Colonic mucosa (tissue), 4 donors: ENCODE data around the gene HIPK1. TPM values are rescaled to one million over a fixed set of nuclear protein-coding genes. Genes with fewer than 3 reads are reported as not detected.

Experiments used
- DNase-seq: peaks from one replicate; pipeline ENCODE4 v3.0.0-alpha.2; 2020
- H3K27ac ChIP-seq: fragments of 200-600 bp; one replicate; pipeline ENCODE4 v1.8.0; 2021
- H3K27me3 ChIP-seq: fragments of 200-600 bp; one replicate; pipeline ENCODE4 v1.8.0; 2021
- H3K36me3 ChIP-seq: fragments of 200-600 bp; one replicate; pipeline ENCODE4 v1.8.0; 2021
- H3K4me1 ChIP-seq: fragments of 200-600 bp; one replicate; pipeline ENCODE4 v1.8.0; 2021; ENCODE audit warnings: mild to moderate bottlenecking
- H3K4me3 ChIP-seq: fragments of 200-600 bp; one replicate; pipeline ENCODE4 v1.8.0; 2021
- H3K9ac ChIP-seq, 2 donors: one replicate each; pipeline ENCODE4 v1.7.0; 2013; ENCODE audit warnings: control low read depth in 2 of 2, low read depth in 2 of 2, low read length in 2 of 2
- H3K9me3 ChIP-seq: fragments of 200-600 bp; one replicate; pipeline ENCODE4 v1.8.0; 2021
- intact Hi-C: fragments of 100-400 bp; cut with DNase I; formaldehyde crosslinking; loops from one replicate; pipeline ENCODE4 v1.14.1; 2022
- total RNA-seq, 2 donors: library from RNA; stranded (reverse); fragmentation: NEBNext Ultra II Directional in 1 of 2; extraction: Animal tissue kit (Norgen Biotek cat#: 25700) in 1 of 2; gene quantifications; one replicate each; pipeline ENCODE4 v1.2.1, GENCODE V29; 2021
- TF ChIP-seq, protein P1 (sequence below): fragments of 200-600 bp; IDR thresholded peaks from one replicate; pipeline ENCODE4 v1.8.0; 2022; ENCODE audit warnings: antibody characterized with exemption, mild to moderate bottlenecking
- donor health status: healthy.
- donor health status: DM: no; HTN: no; CAD: no.
- donor health status: DM: no; HTN: no; CAD: no.

The HIPK1 gene
- total RNA-seq, 2 donors from 2014 or later: 61.2 to 91.2 TPM

DNA sequence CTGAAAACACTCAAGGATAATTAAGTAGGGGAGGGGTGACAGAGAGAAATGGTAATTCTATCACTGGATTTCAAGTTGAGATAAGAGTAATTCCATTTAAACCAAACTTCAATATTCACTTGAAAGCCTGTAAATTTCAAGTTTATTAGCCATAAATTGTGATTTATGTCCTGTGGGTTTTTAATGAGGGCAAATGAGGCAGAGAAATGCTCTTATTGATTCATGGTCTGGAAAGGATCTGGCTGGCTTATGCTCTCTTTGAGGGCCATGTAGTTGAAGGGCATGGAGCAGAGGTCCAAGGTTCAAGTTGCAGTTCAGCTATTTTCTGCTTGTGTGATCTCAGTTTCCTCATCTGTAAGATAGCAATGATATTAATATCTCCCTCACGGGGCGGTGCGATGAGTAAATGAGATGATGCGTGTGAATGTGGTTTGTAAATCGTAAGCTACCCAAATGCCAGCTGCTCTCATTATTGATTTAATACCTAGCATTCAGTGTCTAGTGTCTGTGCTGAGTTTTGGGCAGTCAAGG lies 62.4 kb downstream of the HIPK1 start:
- no peaks in the 10 kb centered on the region for H3K36me3 ChIP-seq
- no peaks in the 10 kb centered on the region for H3K9me3 ChIP-seq
- H3K27ac ChIP-seq: no peak overlapping the region
- no peaks in the 10 kb centered on the region for H3K4me1 ChIP-seq
- H3K4me3 ChIP-seq: no peak overlapping the region
- DNase-seq: no peak
- H3K9ac ChIP-seq: no peak overlapping the region
- no peaks in the 10 kb centered on the region for H3K27me3 ChIP-seq
- TF ChIP-seq, protein P1, sequence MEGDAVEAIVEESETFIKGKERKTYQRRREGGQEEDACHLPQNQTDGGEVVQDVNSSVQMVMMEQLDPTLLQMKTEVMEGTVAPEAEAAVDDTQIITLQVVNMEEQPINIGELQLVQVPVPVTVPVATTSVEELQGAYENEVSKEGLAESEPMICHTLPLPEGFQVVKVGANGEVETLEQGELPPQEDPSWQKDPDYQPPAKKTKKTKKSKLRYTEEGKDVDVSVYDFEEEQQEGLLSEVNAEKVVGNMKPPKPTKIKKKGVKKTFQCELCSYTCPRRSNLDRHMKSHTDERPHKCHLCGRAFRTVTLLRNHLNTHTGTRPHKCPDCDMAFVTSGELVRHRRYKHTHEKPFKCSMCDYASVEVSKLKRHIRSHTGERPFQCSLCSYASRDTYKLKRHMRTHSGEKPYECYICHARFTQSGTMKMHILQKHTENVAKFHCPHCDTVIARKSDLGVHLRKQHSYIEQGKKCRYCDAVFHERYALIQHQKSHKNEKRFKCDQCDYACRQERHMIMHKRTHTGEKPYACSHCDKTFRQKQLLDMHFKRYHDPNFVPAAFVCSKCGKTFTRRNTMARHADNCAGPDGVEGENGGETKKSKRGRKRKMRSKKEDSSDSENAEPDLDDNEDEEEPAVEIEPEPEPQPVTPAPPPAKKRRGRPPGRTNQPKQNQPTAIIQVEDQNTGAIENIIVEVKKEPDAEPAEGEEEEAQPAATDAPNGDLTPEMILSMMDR: no peak
- intact Hi-C loops: no loop called here

DNA sequence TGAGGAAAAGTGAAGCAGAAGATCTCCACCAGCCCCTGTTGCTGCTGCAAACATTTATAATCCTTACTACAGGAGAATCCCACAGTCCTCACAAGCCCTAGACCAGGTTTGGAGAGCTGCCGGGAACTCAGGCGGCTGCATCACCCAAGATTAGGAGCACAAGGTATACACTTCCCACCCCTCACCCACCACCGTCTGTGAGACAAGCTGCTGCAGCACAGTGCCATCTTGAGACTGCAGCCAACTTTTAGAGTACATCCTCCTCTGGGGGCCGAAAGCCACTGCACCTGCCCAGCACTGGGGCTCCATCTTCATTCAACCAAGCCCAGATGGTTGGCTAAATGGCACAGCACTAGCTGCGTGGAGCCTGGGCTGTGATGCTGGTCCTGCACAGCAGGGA lies 63.9 kb downstream of the HIPK1 start:
- intact Hi-C loops: no loop called here
- no peak overlapping the region for H3K9ac ChIP-seq
- DNase-seq: no peak
- H3K27me3 ChIP-seq: no peaks in the 10 kb centered on the region
- no peaks in the 10 kb centered on the region for H3K9me3 ChIP-seq
- TF ChIP-seq, protein P1: no peak
- no peaks in the 10 kb centered on the region for H3K36me3 ChIP-seq
- H3K4me1 ChIP-seq: no peaks in the 10 kb centered on the region
- H3K4me3 ChIP-seq: no peak overlapping the region
- H3K27ac ChIP-seq: no peak overlapping the region

DNA sequence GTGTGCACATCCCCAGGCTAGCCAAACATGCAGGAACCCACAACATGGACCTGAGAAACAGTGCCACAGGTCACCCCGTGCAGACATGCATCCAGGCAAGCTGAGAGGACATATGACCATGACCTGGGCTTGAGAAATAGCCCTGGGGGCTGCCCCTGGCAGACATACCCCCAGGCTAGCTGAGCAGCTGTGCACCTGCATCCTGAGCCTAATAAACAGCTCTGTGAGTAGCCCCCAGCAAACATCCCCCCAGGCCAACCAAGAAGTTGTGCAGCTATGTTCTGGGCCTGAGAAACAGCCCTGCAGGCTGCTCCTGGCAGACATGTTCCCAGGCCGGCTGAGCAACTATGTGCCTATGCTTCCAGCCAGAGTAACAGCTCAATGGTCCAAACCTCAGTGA lies 64.6 kb downstream of the HIPK1 start:
- Histone ChIP-seq H3K4me1 (no peaks in the 10 kb centered on the region), H3K27me3 (no peaks in the 10 kb centered on the region), H3K9me3 (no peaks in the 10 kb centered on the region), H3K27ac (no peak overlapping the region), H3K9ac (no peak overlapping the region), H3K4me3 (no peak overlapping the region), H3K36me3 (no peaks in the 10 kb centered on the region)
- no peak for DNase-seq
- TF ChIP-seq, protein P1: no peak
- intact Hi-C loops: no loop called here

DNA sequence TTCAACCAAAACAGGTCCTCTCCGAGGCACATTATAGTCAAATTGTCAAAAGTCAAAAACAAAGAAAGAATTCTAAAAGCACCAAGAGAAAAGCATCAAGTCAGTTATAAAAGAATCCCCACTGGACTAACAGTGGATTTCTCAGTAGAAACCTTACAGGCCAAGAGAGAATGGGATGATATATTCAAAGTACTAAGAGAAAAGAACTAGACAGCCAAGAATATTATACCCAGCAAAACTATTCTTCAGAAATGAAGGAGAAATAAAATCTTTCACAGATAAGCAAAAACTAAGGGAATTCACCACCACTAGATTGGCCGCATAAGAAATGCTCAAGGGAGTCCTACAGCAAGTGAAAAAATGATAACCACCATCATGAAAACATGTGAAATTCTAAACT lies 66.3 kb downstream of the HIPK1 start:
- H3K4me1 ChIP-seq: no peaks in the 10 kb centered on the region
- DNase-seq: no peak
- H3K4me3 ChIP-seq: no peak overlapping the region
- H3K27ac ChIP-seq: no peak overlapping the region
- H3K27me3 ChIP-seq: no peaks in the 10 kb centered on the region
- intact Hi-C loops: no loop called here
- TF ChIP-seq, protein P1: no peak
- no peaks in the 10 kb centered on the region for H3K9me3 ChIP-seq
- no peak overlapping the region for H3K9ac ChIP-seq
- H3K36me3 ChIP-seq: no peaks in the 10 kb centered on the region

DNA sequence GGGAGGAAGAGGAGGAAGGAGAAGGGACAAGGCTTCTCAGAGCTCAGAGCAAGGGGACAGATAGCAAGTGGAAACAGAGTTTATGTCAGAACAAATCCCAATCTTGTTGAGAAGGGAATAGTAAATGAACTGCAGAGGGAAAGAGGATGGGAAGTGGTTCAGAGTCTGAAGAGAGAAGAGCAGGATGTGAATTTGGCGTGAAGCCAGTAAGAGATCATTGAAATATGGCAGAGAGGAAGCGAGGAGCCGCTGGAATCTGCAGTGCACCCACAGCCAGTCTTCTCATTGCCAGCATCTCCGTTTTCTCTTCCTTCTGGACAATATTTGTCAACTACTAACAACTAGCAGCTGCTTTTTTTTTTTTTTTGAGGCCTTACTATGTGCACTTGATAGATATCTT lies 69.2 kb downstream of the HIPK1 start:
- TF ChIP-seq, protein P1: no peak
- H3K9me3 ChIP-seq: no peaks in the 10 kb centered on the region
- DNase-seq: no peak
- H3K4me1 ChIP-seq: no peaks in the 10 kb centered on the region
- H3K36me3 ChIP-seq: no peaks in the 10 kb centered on the region
- intact Hi-C loops: no loop called here
- H3K4me3 ChIP-seq: no peak overlapping the region
- no peaks in the 10 kb centered on the region for H3K27me3 ChIP-seq
- no peak overlapping the region for H3K9ac ChIP-seq
- no peak overlapping the region for H3K27ac ChIP-seq
